Measurements from ENCODE around the gene P2RY6.
"Not testable (repeated sequence)": the region's sequence is repeated elsewhere in the genome, so short reads cannot be mapped to it uniquely, and the experiment has no call there.

Gene P2RY6

DNA sequence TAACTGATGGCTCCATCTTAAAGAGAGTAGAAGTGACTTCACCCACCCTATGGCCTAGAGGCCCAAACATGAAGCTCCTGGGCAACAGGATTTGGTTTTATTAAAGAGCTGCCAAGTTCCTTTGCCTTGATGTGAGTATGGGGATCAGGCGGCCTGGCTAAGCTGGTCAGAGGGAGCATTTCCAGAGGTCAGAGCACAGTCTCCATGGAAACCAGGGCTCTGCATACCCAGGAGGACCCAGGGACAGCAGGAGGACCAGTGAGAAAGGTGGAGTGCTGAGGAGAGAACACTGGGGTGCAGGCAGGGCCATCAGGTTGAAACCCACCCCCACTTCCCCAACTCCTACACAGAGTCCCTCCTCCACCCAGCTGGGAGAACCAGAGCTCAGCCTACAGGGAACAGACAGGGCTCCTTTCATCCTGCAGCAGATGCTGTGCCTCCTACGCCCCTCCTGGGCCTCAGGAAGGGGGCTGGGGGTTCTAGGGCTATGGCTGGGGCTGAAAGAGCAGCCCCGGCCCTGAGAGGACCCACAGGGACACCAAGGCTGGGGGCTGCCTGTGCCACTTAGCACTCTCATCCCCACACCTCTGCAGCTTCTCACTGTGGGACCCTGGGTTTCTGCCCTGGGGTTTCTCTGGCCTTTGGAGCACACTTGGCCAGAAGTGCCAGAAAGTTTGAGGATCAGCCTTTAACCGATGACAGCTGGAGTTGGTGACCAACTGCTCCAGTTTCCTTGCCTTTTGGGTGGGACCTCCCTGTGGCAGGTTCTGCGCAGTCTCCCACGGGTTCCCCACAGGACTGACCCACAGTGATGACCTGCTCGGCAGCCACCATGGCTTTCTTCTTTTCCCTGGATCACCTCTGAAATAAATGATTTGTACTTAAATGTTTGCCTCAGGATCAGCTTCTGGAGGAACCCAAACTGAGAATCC lies 13.8 kb upstream of the P2RY6 start:
- in situ Hi-C loops (cut with MboI; ENCODE audit: low sequenced_read_pairs): no loop called here

GRCh38 chr11:73259406-73260126 lies 12.6 kb upstream of the P2RY6 start:
- in situ Hi-C loops (cut with MboI; ENCODE audit: low sequenced_read_pairs): no loop called here

GRCh38 chr11:73260127-73260457 lies 12.0 kb upstream of the P2RY6 start:
- in situ Hi-C loops (cut with MboI; ENCODE audit: low sequenced_read_pairs): no loop called here

DNA sequence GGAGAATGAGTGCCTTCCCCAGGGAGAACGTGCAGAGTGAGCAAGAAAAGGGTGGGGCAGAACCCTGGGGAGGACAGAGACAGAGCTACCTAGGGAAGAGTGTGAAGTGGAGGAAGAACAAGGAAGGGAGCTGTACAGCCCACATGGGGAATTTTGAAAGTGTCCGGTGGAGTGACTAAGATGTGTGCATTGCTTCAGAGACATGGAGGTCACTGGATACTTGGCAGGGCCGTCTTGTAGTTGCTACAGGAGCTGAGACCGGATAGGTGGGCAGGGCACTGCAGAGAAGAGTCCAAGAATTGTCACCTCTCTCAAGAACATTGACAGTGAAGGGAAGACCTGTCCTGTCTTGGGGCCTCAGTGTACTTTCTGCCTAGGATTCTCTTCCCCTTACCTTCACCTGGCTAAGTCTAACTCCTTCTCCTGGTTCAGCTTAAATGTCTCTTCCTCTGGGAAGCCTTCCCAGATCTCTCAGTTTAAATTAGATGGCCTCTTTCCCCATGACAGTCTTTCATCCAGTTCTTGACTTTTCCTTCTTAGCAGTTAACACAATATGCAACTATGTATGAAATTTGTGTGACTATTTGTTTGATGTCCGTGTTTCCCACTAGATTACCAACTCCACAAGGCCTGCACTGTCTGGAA lies 9.2 kb upstream of the P2RY6 start:
- in situ Hi-C loops (cut with MboI; ENCODE audit: low sequenced_read_pairs): no loop called here

GRCh38 chr11:73263640-73264039 lies 8.5 kb upstream of the P2RY6 start:
- in situ Hi-C loops (cut with MboI; ENCODE audit: low sequenced_read_pairs): no loop called here

GRCh38 chr11:73265278-73265810 lies 6.8 kb upstream of the P2RY6 start:
- in situ Hi-C loops (cut with MboI; ENCODE audit: low sequenced_read_pairs): no loop called here

DNA sequence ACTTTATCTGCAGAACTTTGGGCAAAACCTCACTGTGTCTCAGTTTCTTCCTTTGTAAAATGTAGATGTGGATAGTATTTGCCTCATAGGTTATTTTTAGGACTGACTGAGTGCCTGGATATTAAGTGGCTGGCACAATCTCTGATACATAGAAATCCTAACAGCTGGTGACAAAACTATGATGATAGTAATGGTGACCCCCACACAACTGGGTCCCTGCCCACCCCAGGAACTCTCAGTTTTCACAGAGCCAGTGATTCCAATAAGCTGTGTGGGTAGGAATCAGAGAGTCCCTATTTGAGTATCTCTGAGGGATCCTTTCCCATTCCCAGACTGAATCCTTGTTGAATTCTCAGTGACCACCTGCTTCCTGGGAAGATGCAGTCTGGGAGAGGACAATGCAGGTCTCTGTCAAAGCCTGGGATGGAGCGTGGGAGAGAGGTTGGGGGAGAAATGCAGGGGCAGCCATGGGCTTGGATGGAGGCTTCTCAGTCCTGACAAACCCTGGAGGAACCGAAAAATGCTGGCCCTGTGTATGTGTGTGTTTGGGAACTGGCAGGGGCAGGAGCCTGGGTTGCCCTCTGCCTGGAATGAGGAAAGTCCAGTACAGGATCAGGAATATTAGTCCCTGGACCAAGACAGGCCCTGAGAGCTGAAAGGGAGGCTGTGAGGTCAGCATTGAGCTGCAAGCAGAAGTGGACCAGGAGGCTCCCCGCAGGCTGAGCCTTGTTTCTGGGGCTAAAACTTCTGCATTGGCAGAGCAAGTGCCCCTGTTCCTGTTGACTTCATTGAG lies 6.1 kb upstream of the P2RY6 start:
- in situ Hi-C loops (cut with MboI; ENCODE audit: low sequenced_read_pairs): no loop called here

- in situ Hi-C loops (cut with MboI; ENCODE audit: low sequenced_read_pairs): no loop called here
These were observed 5.5 kb upstream of the P2RY6 start for GRCh38 chr11:73266646-73267020.

GRCh38 chr11:73267122-73267846 lies 4.9 kb upstream of the P2RY6 start:
- in situ Hi-C loops (cut with MboI; ENCODE audit: low sequenced_read_pairs): no loop called here

DNA sequence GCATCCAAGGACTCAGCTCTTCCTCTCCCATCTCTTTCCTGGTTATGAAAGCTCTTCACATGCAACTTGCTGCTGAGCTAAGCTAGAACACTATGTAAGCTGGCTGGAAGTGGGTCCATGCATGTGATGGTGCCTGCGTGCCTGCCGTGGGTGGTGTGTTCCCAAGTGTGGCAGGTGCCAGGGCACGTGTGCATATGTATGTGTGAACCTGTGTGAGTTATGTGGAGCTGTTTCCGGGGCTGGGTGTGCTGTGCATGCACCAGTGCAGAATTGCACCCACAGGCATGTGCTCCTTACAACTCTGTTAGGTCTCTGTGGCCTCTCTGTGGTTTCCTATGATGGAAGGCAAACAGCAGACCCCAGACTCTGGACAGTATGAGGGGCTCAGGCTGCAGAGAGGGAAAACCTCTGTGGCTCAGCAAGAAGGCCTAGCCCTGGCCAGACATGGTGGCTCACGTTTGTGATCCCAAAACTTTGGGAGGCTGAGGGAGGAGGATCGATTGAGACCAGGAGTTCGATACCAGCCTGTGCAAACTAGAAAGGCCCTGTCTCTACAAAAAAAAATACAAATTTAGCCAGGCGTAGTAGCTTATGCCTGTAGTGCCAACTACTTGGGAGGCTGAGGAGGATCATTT lies 4.1 kb upstream of the P2RY6 start:
- in situ Hi-C loops (cut with MboI; ENCODE audit: low sequenced_read_pairs): no loop called here

DNA sequence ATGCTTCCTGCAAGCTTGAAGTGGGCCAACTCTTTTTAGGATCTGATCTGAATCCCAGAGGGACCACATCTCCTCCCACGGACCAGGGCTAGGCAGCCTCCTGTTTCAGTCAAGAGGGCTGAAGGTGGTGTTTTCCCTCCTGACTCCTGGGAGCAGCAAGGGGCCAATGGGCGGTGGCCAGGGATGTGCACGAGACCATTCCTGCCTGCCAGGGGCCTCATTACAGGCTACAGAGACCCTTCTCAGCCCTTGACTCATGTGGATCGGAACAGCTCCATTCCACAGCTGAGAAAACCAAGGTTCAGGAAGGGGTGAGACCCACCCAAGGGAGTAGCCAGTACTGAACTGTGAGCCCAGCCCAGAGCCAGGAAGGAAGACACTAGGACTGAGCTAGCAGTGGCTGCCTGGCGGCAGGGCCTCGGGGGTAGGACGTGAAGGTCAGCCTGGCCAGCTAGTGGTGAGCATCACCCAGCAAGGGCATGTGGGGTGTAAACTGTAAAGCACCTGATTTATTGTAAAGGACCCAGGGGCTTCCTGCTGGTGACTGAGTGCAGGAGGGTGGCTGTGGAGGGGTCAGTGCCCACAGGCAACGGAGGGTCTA lies 3.4 kb upstream of the P2RY6 start:
- in situ Hi-C loops (cut with MboI; ENCODE audit: low sequenced_read_pairs): no loop called here

DNA sequence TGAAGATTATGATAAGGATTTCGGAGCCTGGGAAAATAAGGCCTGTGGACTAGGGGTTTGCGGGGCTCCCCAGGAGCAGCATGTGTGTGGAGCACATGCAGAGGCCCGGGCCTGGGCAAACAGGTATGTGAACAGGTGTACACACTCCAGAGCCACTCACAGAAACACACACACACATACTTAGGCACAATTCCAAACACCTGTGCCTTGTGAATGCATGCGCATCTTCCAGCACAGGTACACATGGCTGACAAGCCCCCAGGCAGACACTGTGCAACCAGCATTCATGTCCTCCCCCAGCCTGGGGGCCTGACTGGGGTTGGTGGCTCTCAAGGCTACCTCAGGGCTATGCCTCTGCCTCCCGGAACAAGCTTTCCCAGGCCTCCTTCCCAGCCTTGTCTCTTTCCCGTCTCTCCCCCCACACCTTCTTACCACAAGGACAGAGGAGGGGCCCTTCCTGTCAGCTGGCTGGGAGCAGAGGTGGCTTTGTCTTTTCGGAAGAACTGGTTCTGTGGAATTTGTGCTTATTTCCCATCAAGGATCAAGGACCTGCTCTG lies 2.6 kb upstream of the P2RY6 start:
- in situ Hi-C loops (cut with MboI; ENCODE audit: low sequenced_read_pairs): no loop called here

GRCh38 chr11:73270016-73270854 lies 1.9 kb upstream of the P2RY6 start:
- in situ Hi-C loops (cut with MboI; ENCODE audit: low sequenced_read_pairs): no loop called here

GRCh38 chr11:73270855-73271477 lies 1.2 kb upstream of the P2RY6 start:
- in situ Hi-C loops (cut with MboI; ENCODE audit: low sequenced_read_pairs): no loop called here

DNA sequence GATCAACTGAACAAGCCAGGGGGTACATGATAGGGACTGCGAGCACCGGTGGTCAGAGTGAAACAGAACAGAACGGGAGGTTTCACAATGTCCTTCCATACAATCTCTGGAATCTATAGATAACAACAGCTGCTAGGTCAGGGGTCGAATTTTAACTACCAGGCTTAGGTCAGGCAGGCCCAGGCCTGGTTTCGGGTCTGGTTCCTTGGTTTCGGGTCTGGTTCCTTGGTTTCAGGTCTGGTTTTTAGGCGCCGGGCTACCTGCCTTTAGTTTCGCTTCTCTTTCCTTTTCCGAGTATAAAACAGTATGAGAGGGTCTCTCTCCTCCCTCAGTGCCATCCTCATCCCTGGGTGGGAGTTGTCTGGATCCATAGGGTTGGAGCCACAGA lies 666 bp upstream of the P2RY6 start:
- in situ Hi-C loops (cut with MboI; ENCODE audit: low sequenced_read_pairs): not testable (repeated sequence)

- in situ Hi-C loops (cut with MboI; ENCODE audit: low sequenced_read_pairs): no loop called here
These were observed 521 bp downstream of the P2RY6 start for GRCh38 chr11:73272680-73273038.

DNA sequence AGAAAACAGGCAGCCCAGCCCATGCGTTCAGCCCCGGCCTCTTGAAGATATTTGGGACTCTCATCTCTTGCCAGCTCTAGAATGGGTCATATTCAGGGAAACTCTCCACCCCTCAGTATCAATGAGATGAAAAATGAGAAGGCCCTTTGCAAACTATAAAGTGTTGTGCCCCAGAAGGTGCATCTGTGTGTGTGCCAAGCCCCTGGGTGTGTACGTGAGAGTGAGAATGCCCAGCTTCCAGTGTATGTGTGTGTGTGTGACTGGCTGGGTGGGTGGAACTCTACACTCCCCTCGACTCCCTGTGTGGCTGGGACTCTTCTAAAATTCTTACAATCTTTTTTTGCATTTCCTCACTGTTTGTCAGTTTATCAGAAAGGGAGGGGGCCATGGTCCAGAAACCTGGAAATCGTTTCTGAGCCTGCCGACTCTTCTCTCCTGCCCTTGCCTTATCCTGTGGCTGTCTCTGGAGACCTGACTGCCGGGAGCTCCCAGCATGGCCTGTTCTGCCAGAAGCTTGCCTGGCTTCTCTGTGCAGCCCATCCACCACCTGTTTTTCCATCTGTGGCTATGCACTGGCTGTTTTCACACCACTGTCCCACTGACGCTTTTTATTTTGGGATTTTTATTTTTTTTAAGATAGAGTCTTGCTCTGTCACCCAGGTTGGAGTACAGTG lies 1.2 kb downstream of the P2RY6 start:
- in situ Hi-C loops (cut with MboI; ENCODE audit: low sequenced_read_pairs): no loop called here

Measured in HL-60/S4 treated with retinoic acid at 250 ng/mL for 4 days and 3 days (cell line).